ENCODE results near the gene WWP2.

DNA sequence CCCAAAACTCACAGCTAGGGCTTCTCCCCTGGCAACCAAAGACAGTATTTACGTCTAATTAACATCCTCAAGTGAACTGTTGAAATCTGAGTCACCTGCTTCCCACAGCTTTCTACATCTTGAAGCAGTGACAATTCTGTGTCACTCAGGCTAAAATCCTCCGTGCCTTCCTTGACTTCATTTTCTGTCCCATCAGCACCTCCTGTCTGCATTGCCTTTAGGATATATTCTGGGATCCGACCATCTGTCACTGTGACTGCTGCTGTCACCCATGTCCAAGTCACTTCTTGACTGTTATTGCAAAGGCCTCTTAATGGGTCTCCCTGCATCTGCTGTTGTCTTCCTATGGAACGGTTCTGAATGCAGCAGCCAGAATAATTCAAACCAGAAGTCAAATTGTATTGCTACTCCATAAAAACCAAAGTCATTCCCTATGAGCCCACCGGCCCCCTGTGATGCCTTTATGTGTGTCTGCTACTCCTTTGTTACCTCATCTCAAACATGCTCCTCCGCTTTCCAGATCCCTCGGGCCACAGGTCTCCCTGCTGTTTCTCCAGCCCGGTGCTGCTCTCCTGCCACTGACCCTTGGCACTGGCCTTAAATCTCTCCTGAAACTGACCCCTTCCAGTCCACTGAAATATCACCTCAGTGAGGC lies 56.9 kb downstream of the WWP2 start:
- TF ChIP-seq, protein P1, sequence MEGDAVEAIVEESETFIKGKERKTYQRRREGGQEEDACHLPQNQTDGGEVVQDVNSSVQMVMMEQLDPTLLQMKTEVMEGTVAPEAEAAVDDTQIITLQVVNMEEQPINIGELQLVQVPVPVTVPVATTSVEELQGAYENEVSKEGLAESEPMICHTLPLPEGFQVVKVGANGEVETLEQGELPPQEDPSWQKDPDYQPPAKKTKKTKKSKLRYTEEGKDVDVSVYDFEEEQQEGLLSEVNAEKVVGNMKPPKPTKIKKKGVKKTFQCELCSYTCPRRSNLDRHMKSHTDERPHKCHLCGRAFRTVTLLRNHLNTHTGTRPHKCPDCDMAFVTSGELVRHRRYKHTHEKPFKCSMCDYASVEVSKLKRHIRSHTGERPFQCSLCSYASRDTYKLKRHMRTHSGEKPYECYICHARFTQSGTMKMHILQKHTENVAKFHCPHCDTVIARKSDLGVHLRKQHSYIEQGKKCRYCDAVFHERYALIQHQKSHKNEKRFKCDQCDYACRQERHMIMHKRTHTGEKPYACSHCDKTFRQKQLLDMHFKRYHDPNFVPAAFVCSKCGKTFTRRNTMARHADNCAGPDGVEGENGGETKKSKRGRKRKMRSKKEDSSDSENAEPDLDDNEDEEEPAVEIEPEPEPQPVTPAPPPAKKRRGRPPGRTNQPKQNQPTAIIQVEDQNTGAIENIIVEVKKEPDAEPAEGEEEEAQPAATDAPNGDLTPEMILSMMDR (tag by site-specific recombination; IDR thresholded peaks at IDR 0.05) = no peak
- TF ChIP-seq, protein P2, sequence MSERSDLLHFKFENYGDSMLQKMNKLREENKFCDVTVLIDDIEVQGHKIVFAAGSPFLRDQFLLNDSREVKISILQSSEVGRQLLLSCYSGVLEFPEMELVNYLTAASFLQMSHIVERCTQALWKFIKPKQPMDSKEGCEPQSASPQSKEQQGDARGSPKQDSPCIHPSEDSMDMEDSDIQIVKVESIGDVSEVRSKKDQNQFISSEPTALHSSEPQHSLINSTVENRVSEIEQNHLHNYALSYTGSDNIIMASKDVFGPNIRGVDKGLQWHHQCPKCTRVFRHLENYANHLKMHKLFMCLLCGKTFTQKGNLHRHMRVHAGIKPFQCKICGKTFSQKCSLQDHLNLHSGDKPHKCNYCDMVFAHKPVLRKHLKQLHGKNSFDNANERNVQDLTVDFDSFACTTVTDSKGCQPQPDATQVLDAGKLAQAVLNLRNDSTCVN (tag by site-specific recombination; optimal IDR thresholded peaks at IDR 0.05) = no peak

All from HEK293 (cell line).